Coronary artery (tissue), 2 donors: ENCODE results near the gene FAM217B.

Experiments
- DNase-seq: peaks from one replicate; pipeline ENCODE4 v3.0.0-alpha.2; 2017; ENCODE audit warnings: low spot score
- H3K27ac ChIP-seq, 2 donors: fragments of 200-600 bp; sonication (generic); one replicate each; pipeline ENCODE4 v1.5.1; 2016 to 2019
- H3K4me3 ChIP-seq: fragments of 200-600 bp; sonication (generic); 2 replicates; pipeline ENCODE4 v1.5.1; 2016; ENCODE audit warnings: mild to moderate bottlenecking, moderate library complexity
- CTCF ChIP-seq: fragments of 200-600 bp; sonication (generic); IDR thresholded peaks from one replicate; pipeline ENCODE4 v1.5.1; 2019; ENCODE audit warnings: antibody characterized with exemption

FAM217B gene

DNA sequence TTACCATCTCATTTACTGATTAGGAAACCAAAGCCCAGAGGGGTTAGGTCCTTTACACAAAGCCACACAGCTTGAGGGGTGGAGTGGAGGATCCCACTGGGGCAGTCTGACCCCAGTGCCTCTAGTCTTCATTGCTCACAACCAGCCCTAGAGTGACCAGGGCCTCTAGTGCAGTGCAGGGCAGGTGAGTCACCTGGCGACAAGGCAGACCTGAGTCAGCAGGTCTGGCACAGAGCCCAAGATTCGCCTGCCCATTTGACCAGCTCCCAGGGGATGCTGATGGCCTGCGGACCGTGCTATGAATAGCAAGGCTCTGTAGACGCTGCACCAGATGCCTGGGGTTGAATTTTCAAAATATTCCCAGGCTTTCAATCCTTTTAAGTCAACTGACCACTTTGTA is 48.0 kb downstream of the FAM217B start:
- no peak for TF ChIP-seq CTCF
- Histone ChIP-seq H3K4me3 (no peak overlapping the region), H3K27ac (no peak overlapping the region)
- DNase-seq, result no peak

- Histone ChIP-seq H3K4me3 (no peak overlapping the region), H3K27ac (no peak overlapping the region)
- TF ChIP-seq CTCF, result no peak
- DNase-seq, result no peak
Measured at GRCh38 chr20:59992526-59993084, 52.4 kb downstream of the FAM217B start.

GRCh38 chr20:59993736-59994430 is 53.7 kb downstream of the FAM217B start:
- no peak overlapping the region for H3K27ac ChIP-seq
- peak overlapping the region; percentile 44 for H3K4me3 ChIP-seq
- TF ChIP-seq CTCF, result no peak
- DNase-seq, result no peak

DNA sequence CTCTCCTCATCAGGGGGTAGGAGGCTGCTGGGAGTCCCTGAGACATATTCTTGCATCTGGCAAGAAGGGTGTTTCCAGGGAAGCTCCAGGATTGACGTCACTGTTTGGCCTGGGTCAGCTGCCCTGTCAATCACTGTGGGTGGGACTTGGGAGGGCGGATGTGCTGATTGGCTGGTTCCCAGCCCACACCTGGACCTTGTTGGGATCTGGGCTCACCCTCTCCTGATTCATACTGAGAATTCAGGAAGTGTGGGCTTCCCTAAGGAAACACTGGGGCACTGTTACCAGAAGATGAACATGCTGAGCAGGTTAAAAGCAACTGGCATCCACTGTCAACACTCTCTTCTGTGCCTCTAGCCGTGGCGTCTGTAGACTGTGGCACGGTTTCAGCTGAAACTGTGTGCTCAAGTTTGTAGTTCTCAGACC is 54.5 kb downstream of the FAM217B start:
- no peak for DNase-seq
- Histone ChIP-seq H3K27ac (no peak overlapping the region), H3K4me3 (peak overlapping the region; percentile 25)
- no peak for TF ChIP-seq CTCF

- TF ChIP-seq CTCF, result no peak
- DNase-seq, result no peak
- Histone ChIP-seq H3K4me3 (no peak overlapping the region), H3K27ac (no peak overlapping the region)
Measured at GRCh38 chr20:59996108-59996507, 55.9 kb downstream of the FAM217B start.

DNA sequence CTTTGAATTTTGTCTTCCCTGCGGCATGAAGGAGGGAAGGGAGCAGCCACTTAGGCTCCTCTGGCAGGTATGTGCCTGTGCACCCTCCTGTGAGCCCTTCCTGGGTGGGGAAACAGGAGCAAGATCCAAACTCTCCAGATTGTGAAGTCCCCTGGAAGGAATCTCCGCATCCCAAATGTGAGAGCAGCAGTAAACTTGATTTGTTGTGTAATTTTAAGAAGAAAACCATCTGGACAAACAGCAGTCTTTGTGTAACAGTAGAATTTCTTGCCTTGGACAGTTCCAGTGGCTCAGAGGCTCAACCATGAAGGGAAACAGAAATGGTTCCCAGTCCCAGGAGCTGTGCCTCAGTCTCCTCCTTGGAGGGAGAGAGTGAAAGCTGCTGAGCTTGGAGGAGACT is 57.7 kb downstream of the FAM217B start:
- H3K4me3 ChIP-seq, result no peak overlapping the region
- no peak overlapping the region for H3K27ac ChIP-seq
- DNase-seq, result no peak
- TF ChIP-seq CTCF, result no peak
